Non-pigmented ciliary epithelial cell (primary cell): ENCODE data around the gene LRIG2.
"Not testable (repeated sequence)": the region's sequence is repeated elsewhere in the genome, so short reads cannot be mapped to it uniquely, and the experiment has no call there.

Source experiments
- DNase-seq: peaks from one replicate; pipeline ENCODE4 v3.0.0-alpha.2; 2010; ENCODE audit warnings: low read depth

LRIG2 gene, protein sequence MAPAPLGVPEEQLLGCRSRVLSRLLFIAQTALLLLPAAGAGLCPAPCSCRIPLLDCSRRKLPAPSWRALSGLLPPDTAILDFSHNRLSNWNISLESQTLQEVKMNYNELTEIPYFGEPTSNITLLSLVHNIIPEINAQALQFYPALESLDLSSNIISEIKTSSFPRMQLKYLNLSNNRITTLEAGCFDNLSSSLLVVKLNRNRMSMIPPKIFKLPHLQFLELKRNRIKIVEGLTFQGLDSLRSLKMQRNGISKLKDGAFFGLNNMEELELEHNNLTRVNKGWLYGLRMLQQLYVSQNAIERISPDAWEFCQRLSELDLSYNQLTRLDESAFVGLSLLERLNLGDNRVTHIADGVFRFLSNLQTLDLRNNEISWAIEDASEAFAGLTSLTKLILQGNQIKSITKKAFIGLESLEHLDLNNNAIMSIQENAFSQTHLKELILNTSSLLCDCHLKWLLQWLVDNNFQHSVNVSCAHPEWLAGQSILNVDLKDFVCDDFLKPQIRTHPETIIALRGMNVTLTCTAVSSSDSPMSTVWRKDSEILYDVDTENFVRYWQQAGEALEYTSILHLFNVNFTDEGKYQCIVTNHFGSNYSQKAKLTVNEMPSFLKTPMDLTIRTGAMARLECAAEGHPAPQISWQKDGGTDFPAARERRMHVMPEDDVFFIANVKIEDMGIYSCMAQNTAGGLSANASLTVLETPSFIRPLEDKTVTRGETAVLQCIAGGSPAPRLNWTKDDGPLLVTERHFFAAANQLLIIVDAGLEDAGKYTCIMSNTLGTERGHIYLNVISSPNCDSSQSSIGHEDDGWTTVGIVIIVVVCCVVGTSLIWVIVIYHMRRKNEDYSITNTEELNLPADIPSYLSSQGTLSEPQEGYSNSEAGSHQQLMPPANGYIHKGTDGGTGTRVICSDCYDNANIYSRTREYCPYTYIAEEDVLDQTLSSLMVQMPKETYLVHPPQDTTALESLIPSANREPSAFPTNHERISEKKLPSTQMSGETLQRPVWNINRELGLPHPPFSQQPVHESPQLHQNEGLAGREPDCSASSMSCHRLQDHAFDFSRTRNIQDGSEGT

DNA sequence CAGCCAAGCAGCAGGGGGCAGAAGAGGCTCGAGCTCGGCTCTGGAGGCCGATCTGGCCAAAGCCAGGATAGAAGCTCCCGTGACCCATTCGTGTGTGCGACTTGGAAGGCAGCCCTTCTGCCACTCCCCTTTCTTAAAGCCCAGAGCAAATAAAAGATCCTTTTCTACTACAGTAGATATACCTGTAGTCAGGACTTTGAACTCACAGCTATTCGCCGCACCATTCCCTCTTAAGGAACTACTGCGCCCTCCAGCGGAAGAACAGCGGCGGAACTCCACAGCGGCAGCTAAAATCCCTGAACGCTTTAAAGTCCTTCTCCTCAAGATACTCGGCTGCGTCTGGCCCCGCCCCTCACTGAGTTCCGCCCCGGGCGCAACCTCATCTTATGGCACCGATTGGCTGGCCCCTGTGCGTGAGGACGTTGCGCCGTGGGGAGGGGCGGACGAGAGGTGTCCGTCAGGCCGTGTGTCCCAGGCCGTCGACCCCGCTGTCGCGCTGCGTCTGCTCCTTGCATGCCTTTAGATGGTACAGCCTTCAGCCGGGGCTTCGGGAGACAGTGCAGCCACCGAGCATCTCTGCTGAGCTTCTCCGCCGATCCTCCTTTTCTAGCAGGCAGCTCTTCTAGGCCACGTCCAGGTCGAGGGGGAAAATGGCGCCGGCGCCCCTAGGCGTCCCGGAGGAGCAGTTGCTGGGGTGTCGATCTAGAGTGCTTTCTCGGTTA lies at the start of gene LRIG2:
Gene LRIG2, plus strand, starts transcription at position 442 of the 722 bp plus-strand sequence. Its CDS starts 209 bp downstream, at position 651.
- DNase-seq, result peak; percentile 93

DNA sequence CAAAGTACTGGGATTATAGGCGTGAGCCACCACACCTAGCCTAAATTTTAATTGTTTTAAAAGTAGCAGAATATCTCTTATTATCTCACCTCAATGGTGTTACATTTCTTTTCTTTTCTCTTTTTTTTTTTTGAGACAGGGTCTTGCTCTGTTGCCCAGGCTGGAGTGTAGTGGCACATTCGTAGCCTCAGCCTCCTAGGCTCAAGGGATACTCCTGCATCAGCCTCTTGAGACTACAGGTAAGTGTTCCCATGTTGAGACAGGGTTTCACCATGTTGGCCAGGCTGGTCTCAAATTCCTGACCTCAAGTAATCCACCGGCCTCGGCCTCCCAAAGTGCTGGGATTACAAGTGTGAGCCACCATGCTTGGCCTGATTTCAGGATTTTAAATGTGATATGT lies 49.7 kb upstream of the LRIG2 start:
- DNase-seq, result not testable (repeated sequence)

DNA sequence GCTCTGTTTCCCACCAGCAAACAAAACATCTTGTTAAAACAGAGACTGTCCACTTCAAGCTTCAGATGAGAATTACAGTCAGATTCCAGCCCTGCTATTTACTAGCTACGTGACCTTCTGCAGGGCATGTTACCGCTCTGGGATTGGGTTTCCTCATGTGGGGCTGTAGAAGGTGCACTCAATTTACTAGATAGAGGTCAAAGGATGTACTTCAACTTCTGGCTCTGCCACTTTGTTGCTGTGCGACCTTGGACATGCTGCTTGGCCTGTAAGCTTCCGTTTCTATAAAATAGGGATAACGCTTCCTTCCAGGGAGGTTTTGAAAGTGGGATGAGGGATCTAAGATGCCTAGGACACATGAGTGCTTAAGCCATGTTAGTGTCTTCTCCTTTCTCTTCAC lies 46.0 kb upstream of the LRIG2 start:
- no peak for DNase-seq

DNA sequence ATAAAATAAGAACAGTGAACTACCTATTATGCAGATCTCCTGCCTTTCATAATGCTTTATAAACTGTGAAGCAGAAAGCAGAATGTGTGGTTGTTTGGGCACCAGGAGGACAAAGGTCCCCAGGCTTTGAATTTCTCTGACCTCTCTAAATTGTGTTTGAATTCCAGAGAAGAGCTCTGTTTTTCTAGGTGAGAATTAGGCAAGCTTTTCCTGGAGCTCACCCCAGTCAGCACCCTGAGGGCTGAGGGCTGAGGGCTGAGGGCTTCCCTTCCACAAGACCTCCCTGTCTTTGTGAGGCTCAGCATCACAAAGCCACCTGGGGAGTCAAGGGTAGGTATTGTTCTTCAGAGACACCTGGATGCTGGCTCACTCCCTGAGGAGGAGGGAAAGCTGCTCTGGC lies 45.5 kb upstream of the LRIG2 start:
- no peak for DNase-seq

DNA sequence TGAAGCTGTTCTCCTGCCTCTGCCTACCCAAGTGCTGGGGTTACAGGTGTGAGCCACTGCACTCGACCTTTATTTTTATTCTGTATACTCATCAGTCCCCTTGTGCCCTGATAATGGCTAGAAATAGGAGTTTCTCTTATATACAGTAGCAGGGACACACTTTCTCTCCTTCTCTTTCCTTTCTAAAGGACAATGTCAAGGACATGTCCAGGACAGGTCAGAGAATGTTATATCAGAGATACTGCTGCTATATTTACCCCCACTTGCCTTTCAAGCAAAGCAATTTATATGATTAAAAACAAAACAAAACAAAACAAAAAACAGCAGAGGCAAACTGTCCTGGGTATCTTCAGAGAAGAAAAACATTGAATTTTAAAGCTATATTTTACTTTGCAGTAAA lies 43.2 kb upstream of the LRIG2 start:
- DNase-seq, result no peak

DNA sequence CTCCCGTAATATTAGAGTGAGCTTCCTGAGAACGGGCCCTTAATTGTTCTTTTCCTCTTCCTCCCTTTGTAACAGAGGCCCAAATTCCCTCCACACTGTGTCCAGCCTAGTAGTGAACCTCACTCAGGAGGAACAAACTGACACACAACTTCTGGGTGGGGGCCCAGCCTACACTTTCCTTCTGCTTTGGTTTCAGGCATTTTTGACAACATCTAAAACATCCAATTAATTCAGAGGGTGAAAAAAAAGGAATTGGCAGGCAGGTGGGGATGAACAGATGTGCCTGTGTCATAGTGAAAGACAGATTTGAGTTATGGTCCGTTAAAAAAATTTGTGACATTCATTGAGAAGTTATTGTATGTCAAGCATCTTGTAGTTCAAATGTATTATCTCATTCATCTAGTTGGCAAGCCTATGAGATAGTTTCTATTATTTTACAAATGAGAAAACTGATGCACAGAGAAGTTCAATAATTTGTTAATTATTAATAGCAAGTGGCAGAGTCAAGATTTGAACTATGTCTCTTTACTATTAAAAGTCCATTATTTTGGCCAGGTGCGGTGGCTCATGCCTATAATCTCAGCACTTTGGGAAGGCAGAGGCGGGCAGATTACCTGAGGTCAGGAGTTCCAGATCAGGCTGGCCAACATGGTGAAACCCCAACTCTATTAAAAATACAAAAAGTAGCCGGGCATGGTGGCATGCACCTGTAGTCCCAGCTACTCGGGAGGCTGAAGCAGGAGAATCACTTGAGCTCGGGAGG lies 41.6 kb upstream of the LRIG2 start:
- no peak for DNase-seq

DNA sequence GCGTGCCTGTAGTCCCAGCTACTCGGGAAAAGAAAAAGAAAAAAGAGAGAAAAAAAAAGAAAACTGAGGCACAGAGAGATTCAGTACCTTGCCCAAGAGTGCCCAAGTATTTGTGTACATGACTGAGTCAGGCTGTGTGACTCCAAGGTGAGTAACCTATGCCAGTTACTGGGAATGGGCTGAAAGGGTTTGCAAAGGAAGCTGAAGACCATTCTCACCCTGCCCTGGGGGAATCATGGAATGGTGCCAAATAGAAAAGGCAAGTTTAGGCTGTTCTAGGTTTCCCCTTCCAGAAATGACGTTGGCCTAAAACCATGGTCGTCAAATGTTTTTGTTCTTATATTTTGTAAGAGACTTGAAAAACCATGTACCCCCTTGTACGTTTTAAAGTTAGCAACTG lies 37.9 kb upstream of the LRIG2 start:
- no peak for DNase-seq

DNA sequence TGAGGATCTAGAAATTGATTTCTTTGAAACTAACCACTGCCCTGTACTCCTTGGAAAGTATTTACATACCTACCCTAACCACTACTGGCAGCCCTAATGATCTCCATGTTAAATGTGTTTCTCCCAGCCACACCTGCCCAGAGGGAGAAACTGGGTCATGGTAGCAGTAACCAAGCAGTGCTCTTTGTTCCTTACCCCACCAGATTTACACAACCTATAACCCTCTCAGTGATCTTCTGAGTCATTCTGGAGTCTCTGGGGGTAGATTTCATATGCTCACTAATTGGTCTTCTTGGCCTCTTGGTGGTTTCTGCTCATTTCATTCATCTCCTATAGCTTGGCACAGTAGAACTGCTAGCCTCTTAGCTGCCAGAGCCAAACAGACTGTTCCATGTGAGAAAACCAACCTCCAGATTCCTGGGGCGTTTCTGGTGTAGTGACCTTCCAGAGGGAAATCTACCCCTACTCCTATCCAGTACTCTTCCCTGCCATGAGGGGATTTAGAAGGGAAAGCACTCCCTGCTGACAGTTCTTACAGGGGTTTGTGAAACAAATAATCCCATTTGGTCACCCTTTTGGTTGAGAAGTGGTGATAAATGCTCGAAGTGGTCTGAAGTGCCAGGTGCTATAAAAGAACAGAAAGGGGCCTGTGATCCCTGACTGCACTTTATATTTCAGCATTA lies 36.2 kb upstream of the LRIG2 start:
- DNase-seq, result no peak

DNA sequence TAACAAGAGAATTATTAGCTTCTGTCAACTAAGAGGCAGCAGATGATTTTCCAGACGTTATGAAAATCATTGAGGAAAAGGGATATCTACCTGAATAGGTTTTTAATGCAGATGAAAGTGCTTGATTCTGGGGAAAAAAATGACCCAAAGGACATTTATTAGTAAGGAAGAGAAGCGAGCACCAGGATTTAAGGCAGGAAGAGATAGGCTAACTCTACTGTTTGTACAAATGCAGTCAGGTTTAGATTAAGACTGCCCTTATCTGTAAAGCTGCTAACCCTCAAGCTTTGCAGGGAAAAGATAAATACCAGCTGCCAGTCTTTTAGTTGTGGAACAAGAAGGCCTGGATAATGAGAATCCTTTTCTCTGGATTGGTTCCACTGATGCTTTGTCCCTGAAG lies 33.0 kb upstream of the LRIG2 start:
- DNase-seq, result no peak

DNA sequence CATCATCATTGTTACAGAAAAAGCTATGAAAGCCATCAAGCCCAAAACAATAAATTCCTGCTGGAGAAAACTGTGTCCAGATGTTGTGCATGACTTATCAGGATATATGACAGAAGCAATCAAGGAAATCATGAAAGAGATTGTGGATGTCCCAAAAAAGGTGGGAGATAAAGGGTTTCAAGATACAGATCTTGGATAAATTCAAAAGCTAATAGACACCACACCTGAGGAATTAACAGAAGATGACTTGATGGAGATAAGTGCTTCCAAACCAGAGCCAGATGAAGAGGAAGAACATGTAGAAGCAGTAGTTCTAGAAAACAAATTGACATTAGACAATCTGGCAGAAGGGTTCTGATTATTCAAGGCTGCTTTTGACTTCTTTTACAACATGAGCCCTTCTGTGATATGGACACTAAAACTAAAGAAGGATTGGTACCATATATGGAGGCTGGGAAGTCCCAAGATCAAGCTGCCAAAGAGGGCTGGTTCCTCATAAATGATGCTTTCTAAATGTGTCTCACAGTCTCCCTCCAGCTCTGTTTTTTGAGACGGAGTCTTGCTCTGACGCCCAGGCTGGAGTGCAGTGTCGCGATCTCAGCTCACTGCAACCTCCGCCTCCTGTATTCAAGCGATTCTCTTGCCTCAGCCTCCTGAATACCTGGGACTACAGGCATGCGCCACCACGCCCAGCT lies 32.1 kb upstream of the LRIG2 start:
- DNase-seq, result no peak

DNA sequence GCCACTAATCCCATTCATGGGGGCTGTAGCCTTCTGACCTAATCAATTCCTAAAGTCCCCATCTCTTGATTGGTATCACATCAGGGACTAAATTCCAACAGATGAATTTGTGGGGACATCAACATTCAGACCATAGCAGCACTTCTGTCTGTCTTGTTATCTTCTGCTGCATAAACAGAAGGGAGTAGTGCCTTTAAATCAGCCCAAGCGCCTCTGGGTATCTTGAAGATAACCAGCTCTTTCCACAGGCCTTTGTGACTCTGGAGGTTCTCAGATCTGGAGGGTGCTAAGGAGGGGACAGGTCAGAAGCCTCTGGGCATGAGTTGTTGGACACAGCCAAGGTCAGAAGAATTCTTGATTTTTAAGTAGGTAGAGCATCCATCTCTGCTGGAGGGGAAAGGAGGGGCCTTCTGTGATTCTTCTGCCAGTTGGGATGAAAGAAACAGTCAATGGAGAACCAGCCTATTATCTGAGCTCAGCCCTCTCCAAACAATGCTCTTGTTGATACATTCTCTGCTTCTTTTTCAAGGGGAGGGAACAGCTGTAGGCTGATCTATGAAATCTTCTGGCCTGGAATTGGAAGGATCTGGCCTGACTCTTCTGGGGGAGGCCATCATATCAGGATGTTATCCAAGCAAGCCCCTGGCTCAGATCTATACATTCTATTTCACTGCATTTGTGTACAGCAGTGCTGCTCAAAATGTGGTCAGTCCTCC lies 31.3 kb upstream of the LRIG2 start:
- DNase-seq, result no peak

DNA sequence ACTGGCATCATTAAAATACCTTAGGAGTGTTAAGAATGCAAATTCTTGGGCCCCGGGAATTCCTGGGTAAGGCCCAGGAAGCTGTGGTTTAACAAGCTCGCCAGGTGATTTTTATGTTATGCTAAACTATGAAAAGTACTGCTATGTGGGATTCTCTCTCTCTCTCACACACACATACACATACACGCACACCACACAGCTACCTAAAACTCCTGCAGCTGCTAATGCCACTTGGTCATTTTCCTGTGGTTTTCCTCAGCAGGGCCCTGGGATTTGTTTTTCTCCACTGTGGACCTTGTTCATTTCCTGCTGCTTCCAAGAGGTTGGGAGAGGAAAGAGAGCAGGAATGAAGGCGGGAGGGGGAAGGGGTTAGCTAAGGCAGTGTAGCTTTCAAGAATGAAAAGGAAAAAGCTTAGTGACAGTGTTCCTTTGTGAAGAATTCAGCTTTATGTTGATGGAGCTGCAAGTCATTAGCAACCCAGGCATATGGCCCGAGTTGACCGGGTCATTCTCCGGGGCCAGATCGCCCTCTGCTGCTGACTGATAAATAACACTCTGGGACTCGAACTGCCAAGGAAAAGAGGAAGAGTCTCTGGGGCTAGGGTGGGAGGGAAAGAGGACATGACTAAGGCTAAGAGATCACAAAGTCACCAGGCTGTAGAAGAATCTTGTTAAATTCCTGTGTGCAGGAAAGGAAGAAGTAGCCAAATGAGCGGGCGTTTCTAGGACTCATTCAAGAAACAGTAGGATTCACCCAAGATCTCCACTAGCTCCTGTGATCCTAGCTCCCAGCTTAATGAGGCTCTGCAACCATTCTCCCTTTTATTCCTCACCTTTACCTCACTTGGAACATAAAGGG lies 30.5 kb upstream of the LRIG2 start:
- DNase-seq, result peak; percentile 32

DNA sequence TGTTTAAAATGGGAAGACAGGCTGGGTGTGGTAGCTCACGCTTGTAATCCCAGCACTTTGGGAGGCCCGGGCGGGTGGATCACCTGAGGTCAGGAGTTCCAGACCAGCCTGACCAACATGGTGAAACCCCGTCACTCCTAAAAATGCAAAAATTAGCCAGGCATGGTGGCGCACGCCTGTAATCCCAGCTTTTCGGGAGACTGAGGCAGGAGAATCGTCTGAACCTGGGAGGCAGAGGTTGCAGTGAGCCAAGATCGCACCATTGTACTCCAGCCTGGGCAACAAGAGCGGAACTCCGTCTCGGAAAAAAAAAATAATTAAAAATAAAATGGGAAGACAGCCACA lies 29.9 kb upstream of the LRIG2 start:
- not testable (repeated sequence) for DNase-seq

DNA sequence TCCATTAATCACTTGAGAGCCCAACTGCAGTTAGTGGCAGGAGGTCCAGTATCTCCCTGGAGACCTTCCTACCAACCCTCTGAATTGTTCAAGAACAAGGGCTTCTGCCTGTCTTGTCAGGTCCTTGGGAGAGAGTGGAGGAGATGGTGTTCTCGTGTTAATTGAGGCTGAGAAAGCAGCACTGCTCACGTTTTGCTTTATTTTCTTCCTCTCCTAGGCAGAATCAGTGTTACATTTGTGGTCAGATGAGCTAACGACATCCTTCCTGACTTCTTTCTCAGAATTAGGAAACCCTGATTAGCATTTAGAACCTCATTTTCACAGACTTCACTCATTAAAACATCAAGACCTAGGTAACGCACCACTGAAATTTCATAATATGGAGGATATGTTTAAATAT lies 26.4 kb upstream of the LRIG2 start:
- no peak for DNase-seq

DNA sequence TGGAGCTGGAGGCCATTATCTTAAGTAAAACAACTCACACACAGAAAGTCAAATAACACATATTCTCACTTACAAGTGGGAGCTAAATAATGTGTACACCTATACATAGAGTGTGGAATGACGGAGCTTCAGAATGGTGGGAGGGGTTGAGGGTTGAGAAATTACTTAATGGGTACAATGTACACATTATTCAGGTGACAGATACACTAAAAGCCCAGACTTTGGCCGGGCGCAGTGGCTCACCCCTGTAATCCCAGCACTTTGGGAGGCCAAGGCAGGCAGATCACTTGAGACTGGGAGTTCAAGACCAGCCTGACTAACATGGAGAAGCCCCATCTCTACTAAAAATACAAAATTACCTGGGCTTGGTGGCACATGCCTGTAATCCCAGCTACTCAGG lies 24.9 kb upstream of the LRIG2 start:
- no peak for DNase-seq

DNA sequence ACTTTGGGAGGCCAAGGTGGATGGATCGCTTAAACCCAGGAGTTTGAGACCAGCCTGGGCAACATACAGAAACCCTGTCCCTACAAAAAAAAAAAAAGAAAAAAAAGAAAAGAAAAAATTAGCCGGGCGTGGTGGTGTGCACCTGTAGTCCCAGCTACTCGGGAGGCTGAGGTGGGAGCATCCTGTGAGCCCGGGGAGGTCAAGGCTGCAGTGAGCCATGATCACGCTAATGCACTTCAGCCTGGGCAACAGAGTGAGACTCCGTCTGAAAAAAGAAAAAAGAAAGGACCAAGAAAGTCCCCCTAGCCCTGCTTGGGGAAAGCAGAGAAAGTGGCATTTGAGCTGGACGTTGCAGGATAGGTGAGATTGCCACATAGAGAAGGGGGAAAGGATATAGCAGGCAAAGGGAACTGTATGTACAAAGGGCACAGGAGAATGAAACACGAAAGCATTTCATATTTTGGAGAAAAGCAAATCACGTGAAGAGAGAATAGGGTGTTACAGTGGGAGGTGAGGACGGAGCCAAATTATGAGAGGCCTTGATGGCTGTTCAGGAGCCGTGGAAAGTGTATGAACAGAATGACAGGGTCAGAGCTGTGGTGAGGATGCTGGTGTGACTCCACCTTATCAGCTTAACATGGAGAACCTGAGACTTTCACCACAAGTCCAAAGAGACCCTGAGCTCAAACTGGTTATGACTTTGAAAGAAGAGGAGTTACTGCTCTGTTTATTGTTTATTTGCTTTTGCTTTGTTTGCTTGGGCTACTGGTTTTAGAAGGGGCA lies 19.5 kb upstream of the LRIG2 start:
- no peak for DNase-seq

DNA sequence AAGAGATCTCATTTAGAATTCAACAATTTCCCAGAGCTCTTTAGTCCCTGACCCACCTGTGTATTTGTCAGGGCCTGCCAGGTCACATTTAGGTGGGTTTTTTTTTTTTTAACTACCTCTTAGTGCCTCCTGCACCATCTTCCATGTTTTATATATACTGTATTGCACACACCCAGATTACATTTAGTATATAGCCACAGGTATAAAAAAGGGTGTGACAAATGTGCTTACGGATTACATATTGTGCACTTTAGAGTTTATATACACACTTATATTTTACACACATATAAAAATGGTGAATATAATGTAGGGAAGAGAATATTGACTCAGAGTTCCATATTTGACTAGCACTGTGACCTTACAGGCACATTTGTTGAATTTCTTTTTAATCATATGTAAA lies 17.4 kb upstream of the LRIG2 start:
- no peak for DNase-seq

DNA sequence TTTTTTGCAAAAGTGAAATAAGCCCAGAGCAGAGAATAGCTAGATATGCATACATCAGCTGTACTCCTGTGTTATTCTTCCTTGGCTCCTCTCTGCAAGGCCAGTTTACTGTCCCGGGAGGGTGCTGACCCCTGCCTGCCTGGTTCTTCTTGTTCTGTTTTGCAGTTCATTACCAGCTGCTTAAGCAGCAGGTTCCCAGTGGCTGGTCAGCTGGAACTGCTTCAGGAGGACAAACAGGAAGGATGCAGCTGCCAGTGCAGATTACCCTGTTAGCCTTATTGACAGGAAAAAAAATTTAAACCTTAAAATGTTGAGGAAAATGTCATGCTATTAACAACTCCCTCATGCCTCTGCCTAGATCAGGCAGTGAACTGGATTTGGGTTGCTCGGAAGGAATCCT lies 16.0 kb upstream of the LRIG2 start:
- no peak for DNase-seq
